HG03103 (cell line): ENCODE results near the gene ZNF91.
"Not testable (repeated sequence)": the region's sequence is repeated elsewhere in the genome, so short reads cannot be mapped to it uniquely, and the experiment has no call there.

Source experiments
- ATAC-seq: cut with Tn5 transposase; IDR thresholded peaks from one replicate; pipeline ENCODE4 v1.9.1; 2021; ENCODE audit warnings: low read depth; ENCODE audit not compliant: unreplicated experiment

Gene ZNF91

GRCh38 chr19:23399443-23399842, 4.2 kb upstream of the ZNF91 start:
- ATAC-seq = no peak

- ATAC-seq = not testable (repeated sequence)
Observed at GRCh38 chr19:23395722-23396117, 449 bp upstream of the ZNF91 start.

DNA sequence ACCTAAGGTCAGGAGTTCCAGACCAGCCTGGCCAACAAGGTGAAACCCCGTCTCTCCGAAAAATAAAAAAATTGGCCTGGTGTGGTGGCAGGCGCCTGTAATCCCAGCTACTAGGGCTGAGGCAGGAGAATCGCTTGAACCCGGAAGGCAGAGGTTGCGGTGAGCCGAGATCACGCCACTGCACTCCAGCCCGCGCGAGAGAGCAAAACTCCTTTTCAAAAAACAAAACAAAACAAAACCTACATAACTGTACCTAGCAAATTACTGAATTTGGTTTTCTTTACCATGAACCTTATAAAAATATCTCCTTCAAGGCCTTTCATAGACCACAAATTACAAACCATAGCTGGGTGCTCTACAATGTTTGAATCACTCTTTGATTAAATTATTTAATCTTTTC, 760 bp downstream of the ZNF91 start:
- ATAC-seq = no peak

GRCh38 chr19:23393121-23393520, 2.1 kb downstream of the ZNF91 start:
- no peak for ATAC-seq

DNA sequence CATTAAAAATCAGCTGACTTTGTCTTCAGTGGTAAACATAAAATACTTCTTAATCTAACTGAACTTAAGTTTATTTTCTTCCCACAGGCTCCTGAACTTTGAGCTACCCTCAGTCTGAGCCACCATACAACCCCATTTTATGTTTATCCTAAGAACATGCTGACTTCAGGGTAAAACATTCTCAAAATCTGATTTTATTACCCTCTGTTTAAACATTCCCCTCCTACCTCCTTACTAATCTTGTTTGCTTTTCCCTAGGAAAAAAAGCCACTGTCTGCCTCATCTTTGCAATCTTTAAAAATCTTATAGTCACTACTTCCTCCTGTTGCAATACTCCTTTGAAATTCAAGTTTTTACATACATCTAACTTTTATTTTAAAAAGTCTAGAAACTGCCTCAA, 4.0 kb downstream of the ZNF91 start:
- ATAC-seq = no peak

- no peak for ATAC-seq
Observed at GRCh38 chr19:23385404-23385803, 9.9 kb downstream of the ZNF91 start.

- no peak for ATAC-seq
Observed at GRCh38 chr19:23384858-23385257, 10.4 kb downstream of the ZNF91 start.

DNA sequence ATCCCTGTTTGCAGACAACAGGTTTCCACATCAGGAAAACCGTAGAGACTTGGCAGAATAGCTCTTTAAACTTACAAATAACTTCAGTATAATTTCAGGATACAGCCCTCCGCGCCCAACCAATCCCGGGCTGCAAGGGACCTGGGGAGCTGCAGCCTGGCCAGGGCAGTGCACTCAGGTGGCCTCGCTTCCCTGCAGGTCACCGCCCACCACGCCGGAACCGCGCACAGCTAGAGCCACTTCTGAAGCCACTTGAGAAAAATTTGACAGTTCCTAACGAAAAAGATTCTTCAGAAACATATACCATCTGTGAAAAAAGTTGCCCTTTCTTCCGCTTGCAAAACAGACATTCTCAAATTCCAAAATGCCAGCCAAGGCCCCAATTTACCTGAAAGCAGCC, 11.1 kb downstream of the ZNF91 start:
- no peak for ATAC-seq

DNA sequence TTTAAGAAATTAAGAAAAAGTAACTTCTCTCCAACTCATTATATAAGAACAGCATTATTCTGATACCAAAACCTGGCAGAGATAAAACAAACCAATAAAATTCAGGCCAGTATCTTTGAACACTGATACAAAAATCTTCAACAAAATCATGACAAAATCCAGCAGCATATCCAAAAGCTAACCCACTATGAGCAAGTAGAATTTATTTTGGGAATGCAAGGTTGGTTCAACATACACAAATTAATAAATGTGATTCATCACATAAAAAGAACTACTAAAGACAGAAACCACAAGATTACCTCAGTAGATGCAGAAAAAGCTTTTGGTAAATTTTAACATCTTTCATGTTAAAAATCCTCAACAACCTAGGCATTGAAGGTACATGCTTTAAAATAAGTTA, 12.3 kb downstream of the ZNF91 start:
- no peak for ATAC-seq

DNA sequence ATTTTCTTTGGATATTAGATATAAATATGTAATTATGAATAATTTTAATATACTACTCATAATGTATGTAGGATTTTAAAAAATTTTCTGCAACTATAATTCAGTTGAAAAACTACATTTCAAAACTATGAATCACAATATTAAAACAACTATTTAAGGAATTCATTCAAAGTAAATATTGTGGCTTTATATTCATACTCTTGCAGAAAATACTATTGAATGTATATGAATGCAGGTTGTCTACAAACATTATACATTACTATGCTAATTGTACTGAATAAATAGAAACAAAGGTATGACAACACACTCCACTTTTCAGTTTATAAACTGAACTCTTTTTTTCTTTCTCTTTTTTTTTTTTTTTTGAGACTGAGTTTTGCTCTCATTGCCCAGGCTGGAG, 14.2 kb downstream of the ZNF91 start:
- no peak for ATAC-seq

- not testable (repeated sequence) for ATAC-seq
Observed at GRCh38 chr19:23379671-23380070, 15.6 kb downstream of the ZNF91 start.

- ATAC-seq = no peak
Observed at GRCh38 chr19:23378948-23379347, 16.3 kb downstream of the ZNF91 start.

DNA sequence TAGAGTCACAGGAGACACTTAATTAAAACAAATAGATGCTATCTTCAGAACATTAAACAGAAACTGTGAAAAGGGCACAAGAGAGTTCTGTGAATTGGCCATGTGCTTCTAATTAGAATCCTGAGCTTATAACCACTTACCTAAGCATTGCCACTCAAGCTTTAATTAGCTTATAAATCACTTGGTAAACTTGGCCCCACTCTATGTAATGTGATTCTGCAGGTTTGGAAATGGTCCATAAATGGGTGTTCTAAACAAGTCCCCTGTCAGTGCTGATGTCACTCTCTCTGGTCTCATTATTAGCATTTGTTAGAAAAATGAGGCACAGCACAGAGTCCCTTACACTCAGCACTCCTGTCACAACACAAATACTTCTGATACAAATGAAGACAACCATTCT, 18.0 kb downstream of the ZNF91 start:
- ATAC-seq = no peak

GRCh38 chr19:23366437-23366836, 28.8 kb downstream of the ZNF91 start:
- no peak for ATAC-seq

GRCh38 chr19:23366031-23366430, 29.2 kb downstream of the ZNF91 start:
- not testable (repeated sequence) for ATAC-seq

GRCh38 chr19:23365222-23365621, 30.0 kb downstream of the ZNF91 start:
- ATAC-seq = no peak

DNA sequence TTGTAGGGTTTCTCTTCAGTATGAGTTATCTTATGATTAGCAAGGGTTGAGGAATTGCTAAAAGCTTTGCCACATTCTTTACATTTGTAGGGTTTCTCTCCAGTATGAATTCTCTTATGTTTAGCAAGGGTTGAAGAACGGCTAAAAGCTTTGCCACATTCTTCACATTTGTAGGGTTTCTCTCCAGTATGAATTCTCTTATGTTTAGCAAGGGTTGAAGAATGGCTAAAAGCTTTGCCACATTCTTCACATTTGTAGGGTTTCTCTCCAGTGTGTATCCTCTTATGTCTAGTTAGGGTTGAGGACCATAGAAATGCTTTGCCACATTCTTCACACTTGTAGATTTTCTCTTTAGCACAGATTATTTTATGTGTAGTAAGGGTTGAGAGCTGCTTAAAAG, 33.4 kb downstream of the ZNF91 start:
- ATAC-seq = not testable (repeated sequence)

- ATAC-seq = no peak
Observed at GRCh38 chr19:23351806-23352205, 43.5 kb downstream of the ZNF91 start.

GRCh38 chr19:23346696-23347095, 48.6 kb downstream of the ZNF91 start:
- no peak for ATAC-seq

GRCh38 chr19:23345838-23346237, 49.4 kb downstream of the ZNF91 start:
- no peak for ATAC-seq

DNA sequence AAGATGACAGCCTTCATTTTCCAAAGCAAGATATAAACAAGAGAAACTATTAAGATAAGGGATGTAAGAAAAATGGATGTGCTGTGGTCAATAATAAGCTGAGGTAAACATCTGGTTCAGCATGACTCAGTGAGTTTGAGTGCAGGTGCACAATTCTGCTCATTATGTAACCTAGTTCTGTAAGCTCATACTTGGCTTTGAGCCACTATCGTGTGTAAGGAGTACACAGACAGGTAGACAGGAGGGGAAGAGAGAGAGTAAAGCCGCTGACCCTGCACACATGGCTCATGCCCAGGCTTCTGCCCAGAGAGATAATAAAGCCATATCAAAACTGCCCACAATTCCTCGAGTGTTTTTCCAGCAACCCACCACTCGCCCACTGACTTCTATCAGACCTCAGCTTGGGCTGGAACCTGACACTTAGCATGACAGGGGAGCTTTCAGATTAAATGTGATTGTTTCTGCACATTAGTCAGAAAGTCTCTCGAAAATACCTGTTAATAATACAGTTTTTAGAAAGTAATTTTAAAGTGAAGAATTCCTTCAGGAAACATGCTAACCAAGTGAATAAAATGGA, 51.7 kb downstream of the ZNF91 start:
- no peak for ATAC-seq

GRCh38 chr19:23328211-23328610, 67.1 kb downstream of the ZNF91 start:
- ATAC-seq = no peak

DNA sequence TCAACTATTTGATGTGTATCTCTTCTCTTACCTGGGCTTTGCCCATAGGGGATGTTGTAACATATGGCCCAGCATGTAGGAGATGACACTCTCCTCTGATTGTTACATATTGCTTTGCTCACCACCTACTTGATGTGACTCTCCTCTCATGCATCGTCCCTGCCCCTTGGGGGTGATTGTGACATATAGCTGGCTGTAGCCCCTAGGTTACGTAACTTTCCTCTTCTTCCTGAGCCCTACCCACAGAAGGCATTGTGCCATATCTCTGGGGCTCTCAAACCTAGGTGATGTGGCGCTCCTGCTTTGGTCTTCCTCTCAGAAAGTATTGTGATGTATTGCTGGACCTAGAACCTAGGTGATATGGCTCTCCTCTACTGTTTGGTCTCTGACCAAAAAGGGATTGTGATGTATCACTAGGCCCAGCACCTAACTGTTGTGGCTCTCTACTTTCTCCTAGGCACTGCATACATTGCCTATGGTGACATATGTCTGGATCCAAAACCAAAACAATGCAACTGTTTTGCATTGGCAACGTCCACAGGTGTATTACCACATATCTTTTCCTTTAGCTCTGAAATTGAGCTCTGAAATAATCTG, 73.2 kb downstream of the ZNF91 start:
- no peak for ATAC-seq
